ENCODE data around the gene RSL24D1.

Gene RSL24D1

GRCh38 chr15:55222588-55222987, 25.8 kb upstream of the RSL24D1 start:
- Histone ChIP-seq H3K27ac (no peak overlapping the region), H3K27me3 (ENCODE audit: insufficient read depth, low read depth) (no peaks in the 10 kb centered on the region), H3K4me3 (IDR thresholded peaks at IDR 0.05; ENCODE audit: insufficient read depth, low read depth, low read length) (no peak overlapping the region), H3K36me3 (ENCODE audit: insufficient read depth) (no peaks in the 10 kb centered on the region), H3K79me2 (ENCODE audit: insufficient read depth, low read depth) (no peaks in the 10 kb centered on the region), H2AFZ (ENCODE audit: low read depth) (no peak overlapping the region), H3K4me2 (no peak overlapping the region), H4K20me1 (ENCODE audit: insufficient read depth) (no peaks in the 10 kb centered on the region), H3K4me1 (ENCODE audit: low read depth, poor library complexity, severe bottlenecking) (peaks cover 43% of the 10 kb centered on the region), H3K9ac (no peak overlapping the region)
- TF ChIP-seq CTCF (conservative IDR thresholded peaks at IDR 0.05; ENCODE audit: low read depth, low read length), result no peak

- H2AFZ ChIP-seq (ENCODE audit: low read depth), result no peak overlapping the region
- peaks cover 48% of the 10 kb centered on the region for H3K4me1 ChIP-seq (ENCODE audit: low read depth, poor library complexity, severe bottlenecking)
- H3K27me3 ChIP-seq (ENCODE audit: insufficient read depth, low read depth), result no peaks in the 10 kb centered on the region
- no peaks in the 10 kb centered on the region for H4K20me1 ChIP-seq (ENCODE audit: insufficient read depth)
- H3K36me3 ChIP-seq (ENCODE audit: insufficient read depth), result no peaks in the 10 kb centered on the region
- no peak overlapping the region for H3K27ac ChIP-seq
- no peak for TF ChIP-seq CTCF (conservative IDR thresholded peaks at IDR 0.05; ENCODE audit: low read depth, low read length)
- H3K4me3 ChIP-seq (IDR thresholded peaks at IDR 0.05; ENCODE audit: insufficient read depth, low read depth, low read length), result no peak overlapping the region
- no peak overlapping the region for H3K9ac ChIP-seq
- H3K4me2 ChIP-seq, result no peak overlapping the region
- H3K79me2 ChIP-seq (ENCODE audit: insufficient read depth, low read depth), result no peaks in the 10 kb centered on the region
Measured at GRCh38 chr15:55221090-55222011, 24.6 kb upstream of the RSL24D1 start.

- Histone ChIP-seq H3K36me3 (ENCODE audit: insufficient read depth) (no peaks in the 10 kb centered on the region), H3K27ac (no peak overlapping the region), H3K4me2 (no peak overlapping the region), H4K20me1 (ENCODE audit: insufficient read depth) (no peaks in the 10 kb centered on the region), H2AFZ (ENCODE audit: low read depth) (no peak overlapping the region), H3K4me1 (ENCODE audit: low read depth, poor library complexity, severe bottlenecking) (peaks cover 42% of the 10 kb centered on the region), H3K79me2 (ENCODE audit: insufficient read depth, low read depth) (no peaks in the 10 kb centered on the region), H3K27me3 (ENCODE audit: insufficient read depth, low read depth) (no peaks in the 10 kb centered on the region), H3K9ac (no peak overlapping the region), H3K4me3 (IDR thresholded peaks at IDR 0.05; ENCODE audit: insufficient read depth, low read depth, low read length) (no peak overlapping the region)
- TF ChIP-seq CTCF (conservative IDR thresholded peaks at IDR 0.05; ENCODE audit: low read depth, low read length), result no peak
Measured at GRCh38 chr15:55220606-55221005, 23.9 kb upstream of the RSL24D1 start.

DNA sequence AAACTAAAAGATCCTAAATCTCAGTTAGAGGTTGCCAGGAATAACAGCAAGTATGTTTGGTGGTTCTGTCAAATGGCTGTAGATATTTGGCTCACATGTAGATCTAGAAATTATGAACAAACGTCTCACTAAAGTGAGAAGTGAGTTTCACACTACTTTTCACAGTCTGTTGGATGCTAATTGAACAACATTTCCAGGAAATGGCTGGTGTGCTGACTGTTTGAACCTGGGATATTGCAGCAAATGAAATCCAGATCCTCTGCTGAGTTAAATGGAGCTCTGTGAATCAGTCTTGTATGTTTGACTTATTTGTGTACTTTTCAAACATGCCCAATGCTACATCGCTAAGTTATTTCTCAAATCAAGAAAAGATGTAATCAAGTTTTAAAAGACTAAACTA, 21.3 kb upstream of the RSL24D1 start:
- Histone ChIP-seq H4K20me1 (ENCODE audit: insufficient read depth) (no peaks in the 10 kb centered on the region), H3K9ac (no peak overlapping the region), H3K4me2 (no peak overlapping the region), H3K4me1 (ENCODE audit: low read depth, poor library complexity, severe bottlenecking) (peaks cover 23% of the 10 kb centered on the region), H3K27me3 (ENCODE audit: insufficient read depth, low read depth) (no peaks in the 10 kb centered on the region), H3K79me2 (ENCODE audit: insufficient read depth, low read depth) (no peaks in the 10 kb centered on the region), H2AFZ (ENCODE audit: low read depth) (no peak overlapping the region), H3K36me3 (ENCODE audit: insufficient read depth) (no peaks in the 10 kb centered on the region), H3K4me3 (IDR thresholded peaks at IDR 0.05; ENCODE audit: insufficient read depth, low read depth, low read length) (no peak overlapping the region), H3K27ac (no peak overlapping the region)
- TF ChIP-seq CTCF (conservative IDR thresholded peaks at IDR 0.05; ENCODE audit: low read depth, low read length), result no peak
